K562 treated with DMSO at 1 percent for 24 hours (cell line): ENCODE results near the gene NOVA1. TPM values are rescaled to one million over a fixed set of nuclear protein-coding genes. Genes with fewer than 3 reads are reported as not detected.

ENCODE experiments used
- total RNA-seq: library from RNA; unstranded; fragments of 300-600 nt; gene quantifications from 2 replicates; pipeline ENCODE4 v1.2.3, GENCODE V29; 2022; ENCODE audit warnings: low read depth; ENCODE audit not compliant: insufficient read depth

Gene NOVA1, protein sequence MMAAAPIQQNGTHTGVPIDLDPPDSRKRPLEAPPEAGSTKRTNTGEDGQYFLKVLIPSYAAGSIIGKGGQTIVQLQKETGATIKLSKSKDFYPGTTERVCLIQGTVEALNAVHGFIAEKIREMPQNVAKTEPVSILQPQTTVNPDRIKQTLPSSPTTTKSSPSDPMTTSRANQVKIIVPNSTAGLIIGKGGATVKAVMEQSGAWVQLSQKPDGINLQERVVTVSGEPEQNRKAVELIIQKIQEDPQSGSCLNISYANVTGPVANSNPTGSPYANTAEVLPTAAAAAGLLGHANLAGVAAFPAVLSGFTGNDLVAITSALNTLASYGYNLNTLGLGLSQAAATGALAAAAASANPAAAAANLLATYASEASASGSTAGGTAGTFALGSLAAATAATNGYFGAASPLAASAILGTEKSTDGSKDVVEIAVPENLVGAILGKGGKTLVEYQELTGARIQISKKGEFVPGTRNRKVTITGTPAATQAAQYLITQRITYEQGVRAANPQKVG
- not detected in 2 replicates for total RNA-seq

DNA sequence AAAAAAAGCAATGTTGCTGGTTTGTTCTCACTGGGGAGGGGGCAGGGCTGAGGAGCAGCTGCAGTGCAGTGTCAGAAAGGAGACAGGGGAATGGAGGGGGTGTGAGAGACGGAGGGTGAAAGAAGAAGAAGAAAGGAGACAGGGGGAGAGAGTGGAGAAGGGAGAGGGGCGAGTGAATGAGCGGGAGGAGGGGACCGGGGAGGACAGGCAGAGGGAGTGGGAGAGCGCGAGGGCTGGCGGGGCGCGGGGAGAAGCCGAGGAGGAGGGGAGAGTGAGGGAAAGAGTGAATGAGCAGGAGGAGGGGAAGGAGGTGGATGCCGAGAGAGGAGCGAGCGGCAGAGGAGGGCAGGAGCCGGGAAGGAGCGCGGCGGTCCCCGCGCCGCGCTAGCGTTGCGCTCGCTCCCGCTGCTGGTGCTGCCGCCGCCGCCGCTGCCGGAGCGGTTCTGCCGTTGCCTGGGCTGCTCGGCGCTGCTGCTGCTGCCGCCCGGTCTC is at the start of gene NOVA1:
Gene NOVA1, minus strand, starts transcription at position 445 of the 492 bp plus-strand sequence. CDS start 597 bp downstream, outside the sequence.

